GM19035 (cell line): ENCODE measurements around the gene BSG.
"Not testable (repeated sequence)": the region's sequence is repeated elsewhere in the genome, so short reads cannot be mapped to it uniquely, and the experiment has no call there.

Source experiments
- ATAC-seq: cut with Tn5 transposase; IDR thresholded peaks from one replicate; pipeline ENCODE4 v1.9.1; 2021; ENCODE audit not compliant: unreplicated experiment

BSG gene

DNA sequence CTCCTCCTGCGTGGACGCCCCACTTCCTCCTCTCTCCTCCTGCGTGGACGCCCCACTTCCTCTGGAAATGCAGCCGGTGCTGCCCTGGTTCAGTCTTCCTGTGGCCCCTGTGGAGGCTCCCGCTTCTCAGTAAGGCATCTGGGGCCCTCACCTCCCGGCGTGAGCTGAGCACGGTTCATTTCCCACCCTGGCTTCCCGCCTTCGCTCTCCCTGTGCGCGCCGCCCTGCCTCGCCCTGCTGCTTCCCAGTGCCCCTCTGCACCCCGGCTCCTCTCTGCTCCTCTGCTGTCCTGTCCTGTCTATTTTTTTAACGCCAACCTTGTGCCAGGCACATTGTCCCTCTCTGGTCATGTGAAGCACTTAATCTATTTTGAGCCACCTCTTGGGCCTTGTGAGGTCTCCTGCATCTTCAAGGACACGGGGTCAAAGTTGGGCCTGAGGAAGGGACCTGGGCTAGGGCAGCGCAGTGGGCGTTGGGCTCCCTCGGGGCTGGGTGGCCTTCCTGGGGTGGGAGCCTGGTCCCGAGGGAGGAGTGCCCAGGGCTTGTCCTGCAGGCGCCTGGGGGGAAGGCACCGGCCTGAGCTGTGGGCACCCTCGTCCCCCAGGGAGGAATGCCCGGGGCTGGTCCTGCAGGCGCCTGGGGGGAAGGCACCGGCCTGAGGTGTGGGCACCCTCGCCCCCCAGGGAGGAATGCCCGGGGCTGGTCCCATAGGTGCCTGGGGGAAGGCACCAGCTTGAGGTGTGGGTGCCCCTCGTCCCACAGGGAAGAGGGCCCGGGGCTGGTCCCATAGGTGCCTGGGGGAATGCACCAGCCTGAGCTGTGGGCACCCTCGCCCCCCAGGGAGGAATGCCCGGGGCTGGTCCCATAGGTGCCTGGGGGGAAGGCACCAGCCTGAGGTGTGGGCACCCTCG lies 30.2 kb downstream of the BSG start:
- no peak for ATAC-seq

DNA sequence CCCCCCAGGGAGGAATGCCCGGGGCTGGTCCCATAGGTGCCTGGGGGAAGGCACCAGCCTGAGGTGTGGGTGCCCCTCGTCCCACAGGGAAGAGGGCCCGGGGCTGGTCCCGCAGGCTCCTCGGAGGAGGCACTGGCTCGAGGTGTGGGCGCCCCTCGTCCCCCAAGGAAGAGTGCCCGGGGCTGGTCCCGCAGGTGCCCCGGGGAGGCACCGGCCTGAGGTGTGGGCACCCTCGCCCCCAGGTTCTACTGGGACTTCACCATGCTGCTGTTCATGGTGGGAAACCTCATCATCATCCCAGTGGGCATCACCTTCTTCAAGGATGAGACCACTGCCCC lies 30.9 kb downstream of the BSG start:
- not testable (repeated sequence) for ATAC-seq

DNA sequence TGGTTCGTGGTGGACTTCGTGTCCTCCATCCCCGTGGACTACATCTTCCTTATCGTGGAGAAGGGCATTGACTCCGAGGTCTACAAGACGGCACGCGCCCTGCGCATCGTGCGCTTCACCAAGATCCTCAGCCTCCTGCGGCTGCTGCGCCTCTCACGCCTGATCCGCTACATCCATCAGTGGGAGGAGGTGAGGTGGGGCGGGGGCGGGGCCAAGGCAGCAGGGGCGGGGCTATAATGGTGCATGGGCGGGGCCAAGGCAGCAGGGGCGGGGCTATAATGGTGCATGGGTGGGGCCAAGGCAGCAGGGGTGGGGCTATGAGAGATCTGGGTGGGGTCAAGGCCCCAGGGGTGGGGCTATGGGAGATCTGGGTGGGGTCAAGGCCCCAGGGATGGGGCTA lies 31.4 kb downstream of the BSG start:
- not testable (repeated sequence) for ATAC-seq

DNA sequence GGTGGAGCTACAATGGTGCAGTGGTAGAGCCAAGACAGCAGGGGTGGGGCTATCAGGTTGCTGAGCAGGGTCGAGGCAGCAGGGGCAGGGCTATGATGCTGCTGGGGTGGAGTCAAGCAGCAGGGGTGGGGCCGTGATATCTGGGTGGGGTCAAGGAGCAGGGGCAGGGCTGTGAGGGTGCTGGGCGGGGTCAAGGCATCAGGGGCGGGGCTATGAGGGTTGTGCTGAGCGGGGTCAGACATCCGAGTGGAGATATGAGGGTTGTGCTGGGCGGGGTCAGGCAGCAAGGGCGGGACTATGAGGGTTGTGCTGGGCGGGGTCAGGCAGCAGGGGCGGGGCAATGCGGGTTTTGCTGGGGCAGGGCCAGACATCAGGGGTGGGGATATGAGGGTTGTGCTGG lies 32.0 kb downstream of the BSG start:
- no peak for ATAC-seq

DNA sequence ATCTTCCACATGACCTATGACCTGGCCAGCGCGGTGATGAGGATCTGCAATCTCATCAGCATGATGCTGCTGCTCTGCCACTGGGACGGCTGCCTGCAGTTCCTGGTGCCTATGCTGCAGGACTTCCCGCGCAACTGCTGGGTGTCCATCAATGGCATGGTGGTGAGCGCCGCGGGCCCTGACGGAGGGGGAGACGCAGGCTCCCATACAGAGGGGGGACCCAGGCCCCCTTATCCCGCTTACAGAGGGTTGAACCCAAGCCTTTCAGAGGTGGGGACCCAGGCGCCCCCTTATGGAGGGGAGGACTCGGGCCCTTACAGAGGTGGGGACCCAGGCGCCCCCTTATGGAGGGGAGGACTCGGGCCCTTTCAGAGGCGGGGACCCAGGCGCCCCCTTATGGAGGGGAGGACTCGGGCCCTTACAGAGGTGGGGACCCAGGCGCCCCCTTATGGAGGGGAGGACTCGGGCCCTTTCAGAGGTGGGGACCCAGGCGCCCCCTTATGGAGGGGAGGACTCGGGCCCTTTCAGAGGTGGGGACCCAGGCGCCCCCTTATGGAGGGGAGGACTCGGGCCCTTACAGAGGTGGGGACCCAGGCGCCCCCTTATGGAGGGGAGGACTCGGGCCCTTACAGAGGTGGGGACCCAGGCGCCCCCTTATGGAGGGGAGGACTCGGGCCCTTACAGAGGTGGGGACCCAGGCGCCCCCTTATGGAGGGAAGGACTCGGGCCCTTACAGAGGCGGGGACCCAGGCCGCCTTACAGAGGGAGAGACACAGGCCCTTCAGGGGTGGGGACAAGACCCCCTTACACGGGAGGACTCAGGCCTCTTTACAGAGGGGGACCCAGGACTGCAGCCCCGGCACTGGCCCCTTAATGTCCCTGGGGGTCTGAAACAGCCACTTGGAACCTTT lies 32.9 kb downstream of the BSG start:
- ATAC-seq: not testable (repeated sequence)

DNA sequence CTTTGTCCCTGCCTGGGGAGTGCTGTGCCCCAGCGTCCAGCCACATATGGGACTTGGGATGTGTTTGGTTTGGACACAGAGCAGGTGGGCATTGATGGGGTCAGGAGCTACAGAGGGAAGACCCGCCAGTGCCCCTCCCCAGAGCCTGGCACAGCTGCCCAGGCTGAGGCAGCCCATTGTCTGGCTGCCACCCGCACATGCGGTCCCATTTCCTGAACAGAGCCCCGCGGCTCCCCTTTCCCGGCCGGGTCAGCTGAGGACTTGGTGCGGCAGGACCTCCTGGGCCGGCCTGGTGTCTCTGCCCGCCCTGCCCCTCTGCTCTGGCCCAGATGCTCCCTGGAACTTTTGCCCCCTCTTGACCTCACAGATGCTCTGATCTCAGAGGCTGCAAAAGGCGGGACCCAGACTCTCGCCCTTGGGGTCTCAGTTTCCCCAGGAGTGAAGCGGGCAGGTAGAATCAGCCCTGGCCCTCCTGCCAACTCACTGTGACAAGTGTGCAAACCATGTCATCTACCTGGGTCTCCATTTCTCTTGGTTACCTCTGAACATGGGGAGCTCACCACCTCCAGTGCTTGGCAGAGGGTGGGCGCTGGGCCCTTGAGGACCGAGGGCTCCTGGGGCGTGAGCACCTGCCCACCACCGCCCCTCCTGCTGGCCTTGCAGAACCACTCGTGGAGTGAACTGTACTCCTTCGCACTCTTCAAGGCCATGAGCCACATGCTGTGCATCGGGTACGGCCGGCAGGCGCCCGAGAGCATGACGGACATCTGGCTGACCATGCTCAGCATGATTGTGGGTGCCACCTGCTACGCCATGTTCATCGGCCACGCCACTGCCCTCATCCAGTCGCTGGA lies 35.1 kb downstream of the BSG start:
- ATAC-seq: no peak

DNA sequence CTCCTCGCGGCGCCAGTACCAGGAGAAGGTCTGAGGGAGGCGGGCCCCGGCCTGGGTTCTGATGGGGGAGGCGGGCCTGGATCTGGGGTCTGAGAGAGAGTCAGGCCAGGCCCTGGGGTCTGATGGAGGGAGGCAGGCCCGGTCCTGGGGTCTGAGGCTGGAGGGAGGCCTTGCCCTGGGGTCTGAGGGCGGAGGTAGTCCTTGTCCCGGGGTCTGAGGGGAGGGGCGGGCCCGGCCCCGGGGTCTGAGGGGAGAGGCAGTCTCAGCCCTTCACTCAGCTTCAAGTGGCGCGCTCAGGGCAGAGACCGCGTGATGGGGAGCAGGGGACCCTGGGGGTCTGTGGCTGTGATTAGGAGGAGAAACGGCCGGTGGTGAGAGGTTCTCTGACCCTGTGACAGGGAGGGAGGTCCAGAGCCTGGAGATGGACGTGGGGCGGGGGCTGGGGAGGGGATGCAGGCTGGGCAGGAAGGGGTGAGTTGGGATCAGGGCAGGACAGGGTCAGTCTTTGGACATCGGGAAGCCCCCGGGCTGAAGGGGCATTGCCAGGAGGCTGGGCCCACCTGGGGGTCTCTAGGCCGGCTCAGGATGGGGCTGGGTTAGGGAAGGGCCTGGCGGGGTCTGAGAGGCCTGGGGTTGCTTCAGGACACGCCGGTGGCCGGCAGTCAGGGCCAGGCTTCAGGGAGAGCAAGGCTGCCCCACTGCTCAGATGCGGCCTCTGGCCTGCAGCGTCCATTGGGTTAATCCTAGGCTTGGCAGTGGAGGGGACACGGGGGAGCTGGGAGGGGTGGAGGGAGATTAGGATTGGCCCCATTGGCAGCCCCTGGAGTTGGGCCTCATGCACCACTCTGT lies 36.0 kb downstream of the BSG start:
- no peak for ATAC-seq

DNA sequence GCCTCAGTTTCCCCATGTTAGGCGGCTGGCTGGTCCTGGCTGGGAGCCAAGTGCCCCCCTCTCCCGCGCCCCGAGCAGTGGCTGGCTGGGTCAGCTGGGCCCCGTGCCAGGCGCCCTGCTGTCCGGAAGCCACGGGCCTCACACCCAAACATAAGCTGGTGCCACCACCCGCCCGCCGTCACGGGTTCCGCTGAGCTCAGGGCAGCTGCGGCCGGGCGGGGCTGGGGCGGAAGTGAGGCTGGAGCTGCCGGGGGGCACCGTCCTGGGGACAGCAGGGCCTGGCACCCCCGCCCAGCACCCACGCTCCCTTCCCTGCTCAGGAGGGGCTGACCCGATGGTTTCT lies 36.6 kb downstream of the BSG start:
- no peak for ATAC-seq

DNA sequence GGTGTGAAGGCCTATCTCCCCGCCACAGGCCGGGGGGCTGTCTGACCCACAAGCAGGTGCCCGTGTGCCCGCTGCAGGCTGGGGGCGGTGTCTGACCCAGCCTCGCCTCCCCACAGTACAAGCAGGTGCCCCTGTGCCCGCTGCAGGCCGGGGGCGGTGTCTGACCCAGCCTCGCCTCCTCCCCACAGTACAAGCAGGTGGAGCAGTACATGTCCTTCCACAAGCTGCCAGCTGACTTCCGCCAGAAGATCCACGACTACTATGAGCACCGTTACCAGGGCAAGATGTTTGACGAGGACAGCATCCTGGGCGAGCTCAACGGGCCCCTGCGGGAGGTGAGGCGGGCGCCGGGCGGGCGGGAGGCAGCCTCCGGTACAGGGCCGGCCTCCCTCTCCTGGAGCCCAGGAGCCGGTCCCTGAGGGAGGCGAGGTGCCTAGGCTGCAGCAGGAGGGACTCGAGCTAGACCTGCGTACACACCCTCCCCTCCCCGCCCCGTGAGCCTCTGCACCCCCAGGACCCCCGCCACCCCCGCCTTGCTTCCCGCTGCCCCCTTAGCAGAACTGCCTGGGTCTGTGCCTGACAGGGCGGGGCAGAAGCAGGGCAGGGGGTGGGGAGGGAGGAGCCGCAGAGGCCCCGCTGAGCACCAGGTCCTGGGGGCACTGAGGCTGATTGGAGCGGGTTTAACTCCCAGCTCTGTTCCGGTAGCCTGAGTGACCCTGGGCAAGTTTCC lies 37.8 kb downstream of the BSG start:
- ATAC-seq: no peak

DNA sequence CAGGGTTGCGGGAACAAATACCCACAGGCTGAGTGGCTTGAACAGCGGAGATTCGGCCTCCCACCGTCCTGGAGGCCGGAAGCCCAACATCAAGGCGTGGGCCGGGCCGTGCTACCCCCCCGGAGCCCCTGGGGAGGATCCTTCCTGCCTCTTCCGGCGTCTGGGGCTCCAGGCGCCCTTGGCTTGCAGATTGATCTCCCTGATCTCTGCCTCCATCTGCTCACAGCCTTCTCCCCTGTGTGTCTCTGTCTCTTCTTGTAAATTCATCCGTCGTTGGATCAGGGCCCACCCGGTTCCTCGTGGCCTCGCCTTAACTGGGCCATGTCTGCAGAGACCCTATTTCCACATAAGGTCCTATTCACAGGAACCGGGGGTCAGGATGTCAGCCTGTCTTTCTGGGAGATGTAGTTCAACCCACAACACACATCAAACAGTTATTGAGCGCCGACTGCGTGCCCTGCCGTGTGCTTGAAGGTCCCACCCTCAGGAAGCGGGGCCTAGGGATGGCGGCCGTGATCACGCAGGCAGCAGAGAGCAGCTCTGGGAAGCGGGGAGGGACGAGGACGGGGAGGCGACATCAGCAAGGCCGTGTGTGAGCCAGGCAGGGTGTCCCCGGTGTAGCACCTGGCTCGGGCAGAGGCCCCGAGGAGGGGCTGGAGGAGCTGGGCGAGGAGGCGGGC lies 38.5 kb downstream of the BSG start:
- ATAC-seq: no peak

DNA sequence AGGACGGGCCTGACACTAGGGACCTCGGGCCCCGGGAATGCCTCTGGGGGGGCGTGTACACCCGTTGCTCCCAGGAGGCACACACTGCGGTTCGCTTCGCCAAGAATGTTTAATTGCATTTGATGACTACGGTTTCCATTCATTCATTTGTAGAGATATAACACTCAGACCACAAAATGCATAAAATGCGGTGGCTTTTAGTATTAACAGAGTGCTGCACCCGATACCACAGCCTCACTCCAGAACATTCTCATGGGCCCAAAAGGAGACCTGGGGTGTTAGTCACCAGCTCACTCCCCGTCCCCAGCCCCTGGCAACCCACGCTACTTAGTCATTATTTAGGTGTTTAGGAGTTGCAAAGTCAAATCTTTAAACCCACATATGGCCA lies 39.1 kb downstream of the BSG start:
- ATAC-seq: no peak

DNA sequence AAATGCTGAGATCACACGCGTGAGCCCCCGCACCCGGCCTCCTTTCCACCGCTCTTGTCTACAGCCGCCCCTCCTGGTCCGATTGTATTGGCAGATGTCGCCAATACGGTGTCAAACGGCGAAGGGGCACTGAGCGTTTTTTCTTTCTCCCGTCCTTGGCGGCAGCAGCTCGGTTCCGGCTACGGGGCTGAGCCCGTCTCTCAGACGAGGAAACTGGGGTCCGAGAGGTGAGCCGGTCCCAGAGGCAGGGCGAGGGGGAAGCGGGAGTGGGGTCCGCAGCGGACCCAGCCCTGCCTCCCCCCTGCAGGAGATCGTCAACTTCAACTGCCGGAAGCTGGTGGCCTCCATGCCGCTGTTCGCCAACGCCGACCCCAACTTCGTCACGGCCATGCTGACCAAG lies 40.5 kb downstream of the BSG start:
- no peak for ATAC-seq

DNA sequence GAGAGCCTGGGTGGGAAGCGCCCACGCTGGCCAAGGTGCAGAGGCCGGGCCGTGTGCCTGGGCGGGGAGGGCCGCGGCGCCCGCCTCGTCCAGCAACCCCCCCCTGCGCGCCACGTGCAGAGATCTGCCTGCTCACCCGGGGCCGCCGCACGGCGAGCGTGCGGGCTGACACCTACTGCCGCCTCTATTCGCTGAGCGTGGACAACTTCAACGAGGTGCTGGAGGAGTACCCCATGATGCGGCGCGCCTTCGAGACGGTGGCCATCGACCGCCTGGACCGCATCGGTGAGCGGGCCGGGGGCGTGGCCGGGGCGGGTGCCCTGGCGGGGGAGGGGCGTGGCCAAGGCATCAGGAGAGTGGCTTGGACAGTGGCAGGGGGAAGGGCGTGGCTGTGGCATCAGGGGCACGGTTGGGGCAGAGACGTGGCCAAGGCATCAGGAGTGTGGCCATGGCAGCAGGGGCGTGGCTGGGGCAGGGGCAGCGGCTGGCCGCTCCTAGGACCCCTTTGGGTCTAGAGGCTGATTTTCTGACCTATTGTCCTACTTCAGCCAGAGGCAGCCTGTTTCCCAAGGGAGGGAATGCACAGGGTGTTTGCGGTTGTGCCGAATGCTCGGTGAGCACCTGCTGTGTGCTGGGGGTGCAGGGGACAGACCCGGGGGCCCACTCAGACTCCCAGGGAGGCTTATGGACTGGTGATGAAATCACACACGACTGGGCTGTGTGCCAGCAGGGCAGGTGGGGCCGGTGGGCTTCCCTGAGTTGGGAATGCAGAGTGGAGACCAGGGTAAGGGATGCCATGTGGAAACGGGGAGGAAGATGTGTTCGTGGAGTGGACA lies 41.6 kb downstream of the BSG start:
- no peak for ATAC-seq

DNA sequence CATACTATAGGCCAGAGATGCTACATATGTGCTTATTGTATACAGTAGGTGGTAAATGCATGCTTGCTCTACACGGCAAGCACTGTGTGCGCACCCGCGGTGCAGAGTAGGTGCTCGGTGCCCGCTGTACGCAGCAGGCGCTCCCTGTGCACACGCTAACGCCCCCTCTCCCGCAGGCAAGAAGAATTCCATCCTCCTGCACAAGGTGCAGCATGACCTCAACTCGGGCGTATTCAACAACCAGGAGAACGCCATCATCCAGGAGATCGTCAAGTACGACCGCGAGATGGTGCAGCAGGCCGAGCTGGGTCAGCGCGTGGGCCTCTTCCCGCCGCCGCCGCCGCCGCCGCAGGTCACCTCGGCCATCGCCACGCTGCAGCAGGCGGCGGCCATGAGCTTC lies 43.2 kb downstream of the BSG start:
- no peak for ATAC-seq

DNA sequence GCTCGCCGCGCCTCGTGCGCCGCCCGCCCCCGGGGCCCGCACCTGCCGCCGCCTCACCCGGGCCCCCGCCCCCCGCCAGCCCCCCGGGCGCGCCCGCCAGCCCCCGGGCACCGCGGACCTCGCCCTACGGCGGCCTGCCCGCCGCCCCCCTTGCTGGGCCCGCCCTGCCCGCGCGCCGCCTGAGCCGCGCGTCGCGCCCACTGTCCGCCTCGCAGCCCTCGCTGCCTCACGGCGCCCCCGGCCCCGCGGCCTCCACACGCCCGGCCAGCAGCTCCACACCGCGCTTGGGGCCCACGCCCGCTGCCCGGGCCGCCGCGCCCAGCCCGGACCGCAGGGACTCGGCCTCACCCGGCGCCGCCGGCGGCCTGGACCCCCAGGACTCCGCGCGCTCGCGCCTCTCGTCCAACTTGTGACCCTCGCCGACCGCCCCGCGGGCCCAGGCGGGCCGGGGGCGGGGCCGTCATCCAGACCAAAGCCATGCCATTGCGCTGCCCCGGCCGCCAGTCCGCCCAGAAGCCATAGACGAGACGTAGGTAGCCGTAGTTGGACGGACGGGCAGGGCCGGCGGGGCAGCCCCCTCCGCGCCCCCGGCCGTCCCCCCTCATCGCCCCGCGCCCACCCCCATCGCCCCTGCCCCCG lies 43.8 kb downstream of the BSG start:
- no peak for ATAC-seq

DNA sequence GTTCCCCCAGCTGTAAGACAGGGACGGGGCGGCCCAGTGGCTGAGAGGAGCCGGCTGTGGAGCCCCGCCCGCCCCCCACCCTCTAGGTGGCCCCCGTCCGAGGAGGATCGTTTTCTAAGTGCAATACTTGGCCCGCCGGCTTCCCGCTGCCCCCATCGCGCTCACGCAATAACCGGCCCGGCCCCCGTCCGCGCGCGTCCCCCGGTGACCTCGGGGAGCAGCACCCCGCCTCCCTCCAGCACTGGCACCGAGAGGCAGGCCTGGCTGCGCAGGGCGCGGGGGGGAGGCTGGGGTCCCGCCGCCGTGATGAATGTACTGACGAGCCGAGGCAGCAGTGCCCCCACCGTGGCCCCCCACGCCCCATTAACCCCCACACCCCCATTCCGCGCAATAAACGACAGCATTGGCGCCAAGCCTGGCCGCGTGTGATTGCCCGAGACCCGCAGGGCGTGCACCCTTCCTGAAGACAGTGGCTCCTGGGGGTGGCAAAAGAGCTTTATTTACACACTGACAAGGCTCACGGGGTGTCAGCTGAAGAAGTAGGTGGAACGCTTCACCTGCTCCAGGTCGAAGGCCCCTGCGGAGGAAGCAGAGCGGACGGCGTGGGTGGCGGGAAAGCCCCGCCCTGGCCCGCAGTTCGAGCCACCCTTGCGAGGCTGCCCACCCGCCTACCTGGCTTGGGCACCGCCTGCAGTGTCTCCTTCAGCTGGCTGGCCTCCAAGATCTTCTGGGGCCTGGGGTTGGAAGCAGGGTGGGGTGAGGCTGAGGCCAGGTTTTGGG lies 44.5 kb downstream of the BSG start:
- no peak for ATAC-seq
